Stimulated activated naive CD8-positive, alpha-beta T cell treated with anti-CD3 and anti-CD28 coated beads, Interleukin-15, Interleukin-2, amounts not matched to agents 100 ng/mL and 50 ng/mL, for 24 hours (primary cell): Measurements from ENCODE around the gene GOLGA6C.
"Not testable (repeated sequence)": the region's sequence is repeated elsewhere in the genome, so short reads cannot be mapped to it uniquely, and the experiment has no call there.

Source experiments
- H3K27ac Mint-ChIP-seq: one replicate; pipeline ENCODE4 v1.8.0; 2021; ENCODE audit warnings: mild to moderate bottlenecking, mixed read lengths
- H3K27me3 Mint-ChIP-seq: one replicate; pipeline ENCODE4 v1.8.0; 2021; ENCODE audit warnings: mixed read lengths
- H3K36me3 Mint-ChIP-seq: one replicate; pipeline ENCODE4 v1.8.0; 2021; ENCODE audit warnings: low read depth, mixed read lengths
- H3K4me1 Mint-ChIP-seq: one replicate; pipeline ENCODE4 v1.8.0; 2021; ENCODE audit warnings: low read depth, mixed read lengths
- H3K4me3 Mint-ChIP-seq: one replicate; pipeline ENCODE4 v1.8.0; 2021; ENCODE audit warnings: mild to moderate bottlenecking, mixed read lengths
- H3K9me3 Mint-ChIP-seq: one replicate; pipeline ENCODE4 v1.8.0; 2021; ENCODE audit warnings: mixed read lengths

The GOLGA6C gene

GRCh38 chr15:75273751-75274359 lies 15.7 kb downstream of the GOLGA6C start:
- H3K9me3 Mint-ChIP-seq, H3K27me3 Mint-ChIP-seq, H3K27ac Mint-ChIP-seq, H3K36me3 Mint-ChIP-seq, H3K4me1 Mint-ChIP-seq, H3K4me3 Mint-ChIP-seq: not testable (repeated sequence)

- not testable (repeated sequence) for H3K27ac Mint-ChIP-seq, H3K36me3 Mint-ChIP-seq, H3K4me3 Mint-ChIP-seq, H3K27me3 Mint-ChIP-seq, H3K9me3 Mint-ChIP-seq, H3K4me1 Mint-ChIP-seq
These were observed 16.5 kb downstream of the GOLGA6C start for GRCh38 chr15:75274509-75275107.

GRCh38 chr15:75275617-75276016 lies 17.5 kb downstream of the GOLGA6C start:
- H3K27ac Mint-ChIP-seq, H3K36me3 Mint-ChIP-seq, H3K27me3 Mint-ChIP-seq, H3K9me3 Mint-ChIP-seq, H3K4me3 Mint-ChIP-seq, H3K4me1 Mint-ChIP-seq: not testable (repeated sequence)

GRCh38 chr15:75278497-75278896 lies 20.4 kb downstream of the GOLGA6C start:
- not testable (repeated sequence) for H3K27me3 Mint-ChIP-seq, H3K9me3 Mint-ChIP-seq, H3K4me3 Mint-ChIP-seq, H3K36me3 Mint-ChIP-seq, H3K27ac Mint-ChIP-seq, H3K4me1 Mint-ChIP-seq

- H3K4me3 Mint-ChIP-seq, H3K27ac Mint-ChIP-seq, H3K9me3 Mint-ChIP-seq, H3K4me1 Mint-ChIP-seq, H3K27me3 Mint-ChIP-seq, H3K36me3 Mint-ChIP-seq: not testable (repeated sequence)
These were observed 24.4 kb downstream of the GOLGA6C start, which contains the start of gene GOLGA6D for GRCh38 chr15:75282572-75282971. Gene GOLGA6D, plus strand, starts transcription at chr15:75282835. Its CDS starts 41 bp downstream, at chr15:75282876.

GRCh38 chr15:75284152-75284551 lies 26.0 kb downstream of the GOLGA6C start:
- not testable (repeated sequence) for H3K4me1 Mint-ChIP-seq, H3K27me3 Mint-ChIP-seq, H3K36me3 Mint-ChIP-seq, H3K27ac Mint-ChIP-seq, H3K9me3 Mint-ChIP-seq, H3K4me3 Mint-ChIP-seq

- H3K36me3 Mint-ChIP-seq, H3K27me3 Mint-ChIP-seq, H3K27ac Mint-ChIP-seq, H3K4me1 Mint-ChIP-seq, H3K9me3 Mint-ChIP-seq, H3K4me3 Mint-ChIP-seq: not testable (repeated sequence)
These were observed 35.5 kb downstream of the GOLGA6C start for GRCh38 chr15:75293660-75294059.

- H3K36me3 Mint-ChIP-seq, H3K4me1 Mint-ChIP-seq, H3K27ac Mint-ChIP-seq, H3K9me3 Mint-ChIP-seq, H3K27me3 Mint-ChIP-seq, H3K4me3 Mint-ChIP-seq: not testable (repeated sequence)
These were observed 40.6 kb downstream of the GOLGA6C start for GRCh38 chr15:75298541-75299310.

- H3K27me3 Mint-ChIP-seq, H3K36me3 Mint-ChIP-seq, H3K27ac Mint-ChIP-seq, H3K4me1 Mint-ChIP-seq, H3K9me3 Mint-ChIP-seq, H3K4me3 Mint-ChIP-seq: not testable (repeated sequence)
These were observed 41.2 kb downstream of the GOLGA6C start for GRCh38 chr15:75299311-75299688.

- H3K9me3 Mint-ChIP-seq, H3K36me3 Mint-ChIP-seq, H3K4me1 Mint-ChIP-seq, H3K27ac Mint-ChIP-seq, H3K4me3 Mint-ChIP-seq: not testable (repeated sequence)
- H3K27me3 Mint-ChIP-seq: peaks cover 17% of the 10 kb centered on the region
These were observed 41.9 kb downstream of the GOLGA6C start for GRCh38 chr15:75300026-75300425.

GRCh38 chr15:75302318-75302717 lies 44.2 kb downstream of the GOLGA6C start:
- H3K36me3 Mint-ChIP-seq: no peaks in the 10 kb centered on the region
- H3K4me1 Mint-ChIP-seq: no peaks in the 10 kb centered on the region
- no peak overlapping the region for H3K4me3 Mint-ChIP-seq
- no peaks in the 10 kb centered on the region for H3K9me3 Mint-ChIP-seq
- no peak overlapping the region for H3K27ac Mint-ChIP-seq
- H3K27me3 Mint-ChIP-seq: peaks cover 34% of the 10 kb centered on the region

GRCh38 chr15:75302753-75303152 lies 44.6 kb downstream of the GOLGA6C start:
- H3K27ac Mint-ChIP-seq, H3K36me3 Mint-ChIP-seq, H3K9me3 Mint-ChIP-seq, H3K4me3 Mint-ChIP-seq, H3K4me1 Mint-ChIP-seq: not testable (repeated sequence)
- peaks cover 39% of the 10 kb centered on the region for H3K27me3 Mint-ChIP-seq

GRCh38 chr15:75306188-75306587 lies 48.1 kb downstream of the GOLGA6C start:
- Mint-ChIP-seq H3K4me3 (no peak overlapping the region), H3K27ac (no peak overlapping the region), H3K36me3 (no peaks in the 10 kb centered on the region), H3K9me3 (no peaks in the 10 kb centered on the region), H3K4me1 (no peaks in the 10 kb centered on the region), H3K27me3 (peaks cover 52% of the 10 kb centered on the region)

- Mint-ChIP-seq H3K27ac (no peak overlapping the region), H3K36me3 (no peaks in the 10 kb centered on the region), H3K27me3 (peaks cover 56% of the 10 kb centered on the region), H3K9me3 (no peaks in the 10 kb centered on the region), H3K4me3 (no peak overlapping the region), H3K4me1 (peaks cover 8% of the 10 kb centered on the region)
These were observed 49.8 kb downstream of the GOLGA6C start for GRCh38 chr15:75307778-75308390.

GRCh38 chr15:75309711-75310110 lies 51.6 kb downstream of the GOLGA6C start:
- peaks cover 15% of the 10 kb centered on the region for H3K4me1 Mint-ChIP-seq
- peaks cover 43% of the 10 kb centered on the region for H3K27me3 Mint-ChIP-seq
- H3K4me3 Mint-ChIP-seq: no peak overlapping the region
- no peak overlapping the region for H3K27ac Mint-ChIP-seq
- H3K36me3 Mint-ChIP-seq: no peaks in the 10 kb centered on the region
- no peaks in the 10 kb centered on the region for H3K9me3 Mint-ChIP-seq
